ENCODE results near the gene CLPTM1L.

DNA sequence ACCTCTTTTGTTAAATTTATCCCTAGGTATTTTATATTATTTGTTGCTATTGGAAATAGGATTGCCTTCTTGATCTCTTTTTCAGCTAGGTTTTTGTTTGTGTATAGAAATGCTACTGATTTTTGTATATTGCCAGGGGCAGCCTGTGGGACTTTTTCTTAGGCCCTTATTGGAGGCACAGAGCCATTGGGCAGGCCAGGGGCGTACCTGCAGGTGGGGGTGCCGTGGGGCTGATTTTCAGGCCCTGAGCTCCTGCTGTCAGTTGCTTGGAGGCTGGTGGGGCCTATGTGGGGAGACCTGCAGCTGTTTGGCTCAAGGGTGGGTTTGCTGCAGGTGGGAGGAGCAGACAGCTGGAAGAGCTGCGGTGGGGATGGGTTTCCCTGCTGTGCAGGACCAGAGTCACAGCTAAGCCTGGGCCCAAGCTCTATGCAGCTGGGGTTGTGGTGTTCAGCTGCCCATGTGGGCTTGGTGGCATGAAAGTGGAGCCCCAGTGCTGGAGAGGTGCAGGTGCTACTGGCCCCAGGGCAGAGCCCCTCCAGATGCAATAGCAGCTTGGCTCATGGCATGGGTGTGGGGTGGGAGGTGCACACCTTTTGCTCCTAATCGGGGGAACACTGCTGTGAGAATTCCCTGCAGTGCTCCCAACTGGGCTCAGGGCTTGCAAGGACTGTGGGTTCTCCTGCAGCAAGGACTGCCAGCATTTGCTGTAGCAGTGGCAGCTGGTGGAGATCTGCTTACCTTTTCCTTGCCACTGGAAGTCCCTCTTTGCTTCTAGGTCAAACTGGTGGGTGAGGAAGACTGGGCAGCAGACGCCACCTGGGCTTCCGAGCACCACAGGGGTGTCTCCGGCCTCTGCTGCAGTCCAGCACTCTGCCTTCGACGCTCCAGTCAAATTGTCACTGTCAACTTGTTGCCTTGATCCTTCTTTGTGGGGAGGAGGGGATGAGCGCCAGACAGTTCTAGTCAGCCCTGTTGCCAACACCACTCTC, 7.6 kb upstream of the CLPTM1L start:
- TF ChIP-seq GATA2 (IDR thresholded peaks at IDR 0.05; ENCODE audit: low read depth, low read length) (no peak), GATA3 (IDR thresholded peaks at IDR 0.05; ENCODE audit: low read depth, low read length) (no peak)

Data from SH-SY5Y (cell line).